NCI-H187 (cell line): ENCODE results near the gene EXOC3.
"Not testable (repeated sequence)": the region's sequence is repeated elsewhere in the genome, so short reads cannot be mapped to it uniquely, and the experiment has no call there.

Source experiments
- DNase-seq, 2 experiments: peaks; one replicate each; lab custom pipeline; 2025; lab: John Stamatoyannopoulos, UW

EXOC3 gene

GRCh38 chr5:502325-503079, 59.5 kb downstream of the EXOC3 start:
- DNase-seq, result no peak

DNA sequence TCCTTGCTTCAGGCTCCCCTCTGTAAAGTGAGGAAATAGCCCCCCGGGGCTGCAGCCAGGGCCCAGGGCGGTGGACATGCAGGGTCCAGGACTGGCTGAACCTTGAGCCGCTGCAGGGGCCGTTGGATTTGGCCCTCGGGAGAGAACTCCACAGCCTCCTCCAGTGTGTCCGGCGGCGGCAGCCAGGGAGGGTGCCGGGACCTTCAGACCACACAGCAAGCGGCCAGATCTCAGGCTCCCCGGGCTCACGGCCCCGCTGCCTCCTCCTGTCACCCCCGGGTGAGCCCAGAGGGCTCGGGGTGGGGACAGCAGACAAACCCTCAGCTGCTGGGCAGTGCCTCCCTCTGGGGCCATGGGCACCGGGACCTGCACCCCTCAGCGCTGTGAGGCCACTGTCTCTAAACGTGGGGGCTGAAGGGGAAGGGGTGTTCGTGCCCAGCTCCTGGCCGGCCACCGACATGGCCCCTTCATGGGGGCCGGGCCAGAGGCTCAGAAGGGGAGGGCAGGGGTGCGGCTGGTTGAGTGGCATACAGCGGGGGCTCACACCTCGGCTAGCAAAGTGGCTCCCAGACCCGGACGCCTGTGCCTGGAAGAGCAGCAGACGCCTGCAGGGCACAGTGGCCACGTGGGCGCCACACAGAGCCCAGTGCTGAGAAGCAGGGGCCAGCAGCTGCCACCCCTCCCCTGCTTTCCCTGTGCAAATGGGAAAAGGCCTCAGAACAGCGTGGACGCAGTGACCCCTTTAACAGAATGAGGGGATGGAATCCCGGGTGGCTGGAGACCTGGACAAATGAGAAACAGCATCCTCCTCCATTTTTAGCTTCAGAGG, 61.6 kb downstream of the EXOC3 start:
- DNase-seq, result no peak

- DNase-seq, result no peak
Measured at GRCh38 chr5:505951-506525, 63.1 kb downstream of the EXOC3 start.

DNA sequence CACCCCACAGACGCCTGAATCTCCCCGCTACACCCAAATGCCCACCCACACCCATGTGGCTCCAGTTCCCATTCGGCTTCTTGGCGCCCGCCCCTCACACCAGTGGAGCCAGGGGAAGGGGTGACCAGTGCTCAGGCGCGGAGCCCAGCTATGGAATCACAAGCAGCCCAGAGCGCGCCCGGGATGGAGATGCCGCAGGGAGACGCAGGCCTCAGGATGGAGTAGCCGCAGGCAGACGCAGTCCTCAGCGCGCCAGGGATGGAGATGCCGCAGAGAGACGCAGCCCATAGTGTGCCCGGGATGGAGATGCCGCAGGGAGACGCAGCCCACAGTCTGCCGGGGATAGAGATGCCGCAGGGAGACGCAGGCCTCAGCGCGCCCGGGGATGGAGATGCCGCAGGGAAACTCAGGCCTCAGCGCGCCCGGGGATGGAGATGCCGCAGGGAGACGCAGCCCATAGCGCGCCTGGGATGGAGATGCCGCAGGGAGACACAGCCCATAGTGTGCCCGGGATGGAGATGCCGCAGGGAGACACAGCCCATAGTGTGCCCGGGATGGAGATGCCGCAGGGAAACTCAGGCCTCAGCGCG, 65.1 kb downstream of the EXOC3 start:
- DNase-seq, result not testable (repeated sequence)

GRCh38 chr5:509611-510185, 66.7 kb downstream of the EXOC3 start:
- no peak for DNase-seq

DNA sequence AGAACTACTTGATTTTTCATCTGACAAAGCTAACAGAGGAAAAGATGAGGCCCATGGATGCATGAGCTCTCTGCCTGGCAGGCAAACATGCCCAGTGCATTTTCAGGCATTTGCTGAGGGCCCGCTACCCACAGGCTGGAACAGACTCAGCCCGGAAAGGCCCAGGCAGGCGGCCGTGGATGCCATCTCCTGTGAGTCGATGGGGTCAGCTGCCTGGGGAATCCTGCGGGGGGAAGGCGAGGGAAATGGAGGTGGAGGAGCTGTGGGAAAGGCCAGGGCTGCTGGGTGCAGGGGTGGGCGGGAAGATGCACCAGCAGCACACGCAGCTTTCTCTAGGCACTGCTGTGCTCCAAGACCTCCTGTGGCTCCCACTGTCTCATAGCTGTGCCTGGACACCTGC, 67.5 kb downstream of the EXOC3 start:
- DNase-seq, result no peak

- no peak for DNase-seq
Measured at GRCh38 chr5:511476-511875, 68.5 kb downstream of the EXOC3 start.

GRCh38 chr5:513216-514100, 70.5 kb downstream of the EXOC3 start:
- no peak for DNase-seq

DNA sequence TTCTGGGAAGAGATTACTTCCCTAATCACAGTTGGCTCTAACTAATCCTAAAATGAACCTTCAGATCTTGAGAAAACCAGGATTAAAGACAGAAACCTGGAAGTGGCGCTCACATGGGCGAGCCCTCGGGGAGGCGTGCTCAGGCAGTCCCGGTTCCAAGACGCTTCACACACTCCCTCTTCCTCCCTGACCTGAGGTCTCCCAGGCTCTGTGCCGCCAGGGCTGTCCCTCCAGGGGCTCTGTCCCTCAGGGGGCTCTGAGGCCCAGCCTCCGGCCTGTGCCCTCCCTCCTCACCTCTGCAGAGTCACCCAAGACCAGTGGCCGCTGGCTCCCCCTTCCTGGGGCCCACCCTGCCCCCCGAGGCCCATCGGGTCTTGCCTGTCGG, 71.1 kb downstream of the EXOC3 start:
- no peak for DNase-seq

GRCh38 chr5:514673-515072, 71.7 kb downstream of the EXOC3 start:
- DNase-seq, result no peak

DNA sequence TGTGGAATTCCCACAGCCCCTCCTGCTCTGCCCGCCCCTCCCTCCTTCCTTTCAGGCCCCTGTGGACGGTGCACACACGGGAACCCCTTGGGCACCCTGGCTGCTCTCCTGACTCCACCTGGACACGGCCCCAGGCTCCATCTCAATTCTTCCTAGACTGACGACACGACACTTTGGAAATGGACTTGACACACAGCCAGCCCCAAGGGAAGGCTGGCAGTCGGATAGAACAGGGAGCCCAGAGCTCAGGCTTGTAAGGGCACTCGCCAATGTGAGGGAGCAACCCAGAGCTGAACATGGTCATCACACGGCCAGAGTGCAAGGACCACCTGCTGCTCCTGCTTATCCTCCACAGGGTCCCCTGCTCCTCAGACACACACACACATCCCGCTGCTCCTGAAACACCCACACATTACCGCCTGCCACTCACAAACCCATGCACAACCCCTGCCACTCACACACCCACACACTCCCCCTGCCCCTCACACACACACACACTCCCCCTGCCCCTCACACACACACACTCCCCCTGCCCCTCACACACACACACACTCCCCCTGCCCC, 72.4 kb downstream of the EXOC3 start:
- no peak for DNase-seq

- no peak for DNase-seq
Measured at GRCh38 chr5:516338-516925, 73.5 kb downstream of the EXOC3 start.
